WTC11 (cell line): ENCODE data around the gene HIF3A. TPM values are rescaled to one million over a fixed set of nuclear protein-coding genes. Genes with fewer than 3 reads are reported as not detected.

Experiments
- ATAC-seq: fragments of 200-7000 bp; cut with Tn5 transposase; 2 replicates; pipeline ENCODE4 v1.10.0; 2021; ENCODE audit warnings: mild to moderate bottlenecking, moderate library complexity
- CTCF ChIA-PET: fragments of 300-600 bp; sonication (Branson Sonifier 250); formaldehyde crosslinking; loops from one replicate; lab custom pipeline; 2021; ENCODE audit warnings: antibody characterized with exemption; lab: Charles Lee
- POLR2A ChIA-PET: fragments of 350-600 bp; sonication (Branson Sonifier 250); formaldehyde crosslinking; loops from one replicate; lab custom pipeline; 2021; ENCODE audit warnings: antibody characterized with exemption; lab: Charles Lee
- DNase-seq: peaks from one replicate; pipeline ENCODE4 v3.0.0; 2021; ENCODE audit warnings: low spot score
- H3K27ac Mint-ChIP-seq: 2 replicates; pipeline ENCODE4 v1.8.0; 2021; ENCODE audit warnings: mixed read lengths
- H3K27me3 Mint-ChIP-seq: 2 replicates; pipeline ENCODE4 v1.8.0; 2021; ENCODE audit warnings: low read depth, mild to moderate bottlenecking, moderate library complexity, mixed read lengths
- H3K36me3 Mint-ChIP-seq: 2 replicates; pipeline ENCODE4 v1.8.0; 2021; ENCODE audit warnings: mixed read lengths
- H3K4me1 Mint-ChIP-seq: 2 replicates; pipeline ENCODE4 v1.8.0; 2022; ENCODE audit warnings: mixed read lengths
- H3K4me3 Mint-ChIP-seq: 2 replicates; pipeline ENCODE4 v1.8.0; 2021; ENCODE audit warnings: mild to moderate bottlenecking, moderate library complexity, mixed read lengths
- H3K9me3 Mint-ChIP-seq: 2 replicates; pipeline ENCODE4 v1.8.0; 2021; ENCODE audit warnings: mixed read lengths
- AR ChIP-seq: fragments of 250-450 bp; sonication (Bioruptor Pico); IDR thresholded peaks from 2 replicates; pipeline ENCODE4 v1.9.0; 2021; ENCODE audit warnings: mild to moderate bottlenecking
- FOXP1 ChIP-seq: sonication (generic); formaldehyde crosslinking; IDR thresholded peaks from 2 replicates; pipeline ENCODE4 v1.8.0; 2022; ENCODE audit warnings: missing genetic modification reagents, mild to moderate bottlenecking, moderate library complexity, borderline replicate concordance
- MLX ChIP-seq: sonication (generic); formaldehyde crosslinking; IDR thresholded peaks from 2 replicates; pipeline ENCODE4 v1.8.1; 2023; ENCODE audit warnings: mild to moderate bottlenecking, missing genetic modification reagents, moderate library complexity
- MYBL2 ChIP-seq: sonication (generic); formaldehyde crosslinking; IDR thresholded peaks from 2 replicates; pipeline ENCODE4 v1.8.1; 2023; ENCODE audit warnings: mild to moderate bottlenecking, moderate library complexity, missing genetic modification reagents
- NFATC4 ChIP-seq: fragments of 250-450 bp; sonication (Bioruptor Pico); IDR thresholded peaks from 2 replicates; pipeline ENCODE4 v1.9.0; 2021; ENCODE audit warnings: mild to moderate bottlenecking
- TEAD4 ChIP-seq: sonication (generic); formaldehyde crosslinking; IDR thresholded peaks from 2 replicates; pipeline ENCODE4 v1.8.0; 2022; ENCODE audit warnings: mild to moderate bottlenecking, missing genetic modification reagents
- ZNF317 ChIP-seq: sonication (generic); formaldehyde crosslinking; IDR thresholded peaks from 2 replicates; pipeline ENCODE4 v1.8.1; 2023; ENCODE audit warnings: low read depth, mild to moderate bottlenecking, moderate library complexity, missing genetic modification reagents, borderline replicate concordance
- total RNA-seq: library from RNA; stranded (reverse); gene quantifications from 3 replicates; pipeline ENCODE4 v1.2.3, GENCODE V29; 2021
- TF ChIP-seq, protein P1 (sequence below): sonication (generic); formaldehyde crosslinking; conservative IDR thresholded peaks from 2 replicates; pipeline ENCODE4 v1.8.1; 2022; ENCODE audit warnings: mild to moderate bottlenecking, missing genetic modification reagents
- TF ChIP-seq, protein P2 (sequence below): sonication (generic); formaldehyde crosslinking; IDR thresholded peaks from 2 replicates; pipeline ENCODE4 v1.8.1; 2022; ENCODE audit warnings: low read depth, mild to moderate bottlenecking, moderate library complexity, missing genetic modification reagents, borderline replicate concordance
- TF ChIP-seq, protein P3 (sequence below): sonication (generic); formaldehyde crosslinking; IDR thresholded peaks from 2 replicates; pipeline ENCODE4 v1.8.1; 2022; ENCODE audit warnings: low read depth, missing genetic modification reagents, borderline replicate concordance

The HIF3A gene
- total RNA-seq, 1 experiment from 2014 or later, result 31.8 TPM

- POLR2A ChIA-PET, result no interaction called here
- TF ChIP-seq TEAD4 (CRISPR knock-in tag) (no peak), FOXP1 (CRISPR knock-in tag) (no peak), AR (no peak), MYBL2 (no peak)
- TF ChIP-seq, protein P1, sequence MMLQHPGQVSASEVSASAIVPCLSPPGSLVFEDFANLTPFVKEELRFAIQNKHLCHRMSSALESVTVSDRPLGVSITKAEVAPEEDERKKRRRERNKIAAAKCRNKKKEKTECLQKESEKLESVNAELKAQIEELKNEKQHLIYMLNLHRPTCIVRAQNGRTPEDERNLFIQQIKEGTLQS (CRISPR knock-in tag), result no peak
- ATAC-seq (no peak), DNase-seq (no peak)
- no peaks in the 10 kb centered on the region for H3K9me3 Mint-ChIP-seq
- H3K36me3 Mint-ChIP-seq, result peaks cover 38% of the 10 kb centered on the region
- H3K4me1 Mint-ChIP-seq, result peaks cover 15% of the 10 kb centered on the region
- CTCF ChIA-PET, result interaction anchor here (0.9 to 2.0 kb wide), 3 partner anchors 8 to 17 kb away, joined by 3 to 9 read pairs (median 4); partner anchors contain the start of gene PPP5C
- H3K4me3 Mint-ChIP-seq, result no peak overlapping the region
- H3K27me3 Mint-ChIP-seq, result no peaks in the 10 kb centered on the region
- no peak overlapping the region for H3K27ac Mint-ChIP-seq
Measured at GRCh38 chr19:46355234-46356148, 58.6 kb downstream of the HIF3A start.

DNA sequence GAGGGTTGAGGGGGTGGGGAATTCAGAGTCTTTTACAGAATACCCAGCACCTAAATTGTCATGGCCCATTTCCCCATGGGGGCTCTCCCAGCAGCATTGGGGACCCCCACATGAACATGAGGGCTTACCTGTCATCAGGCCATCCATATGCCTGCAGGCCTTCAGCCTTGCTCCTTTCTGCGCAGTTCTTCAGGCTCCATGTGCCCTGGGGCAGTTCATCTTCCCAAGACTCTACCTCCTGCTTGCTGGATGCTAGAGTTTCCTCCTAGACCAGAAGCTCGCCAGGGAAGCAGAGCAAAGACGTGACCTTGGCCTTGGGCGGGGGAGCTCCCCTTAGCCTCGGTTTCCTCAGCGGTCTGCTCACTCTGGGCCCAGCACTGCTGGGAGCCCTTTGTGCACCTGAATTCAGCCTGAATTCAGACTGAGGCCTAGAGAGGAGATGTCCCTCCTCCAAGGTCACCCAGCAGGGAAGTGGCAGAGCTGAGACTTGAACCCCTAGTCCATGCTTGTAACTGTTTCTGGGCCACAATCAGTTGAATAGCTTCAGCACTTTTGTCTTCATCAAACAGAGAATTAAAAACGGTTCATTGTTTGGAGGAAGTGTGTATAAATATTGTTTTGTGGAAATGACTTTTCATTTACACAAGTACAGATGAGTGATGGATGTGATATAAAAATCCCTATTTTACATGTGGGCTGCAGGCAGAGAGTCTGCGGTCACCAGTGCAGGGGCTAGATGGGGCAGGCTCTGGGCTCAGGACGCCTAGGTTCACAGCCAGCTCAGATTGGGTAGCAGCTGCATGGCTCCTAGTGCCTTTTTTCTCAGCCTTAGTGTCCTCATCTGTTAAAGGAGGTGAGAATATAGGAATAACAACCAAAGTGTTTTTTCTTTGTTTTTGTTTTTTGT, 59.6 kb downstream of the HIF3A start:
- Mint-ChIP-seq H3K27ac (no peak overlapping the region), H3K4me3 (no peak overlapping the region), H3K4me1 (peaks cover 6% of the 10 kb centered on the region), H3K9me3 (no peaks in the 10 kb centered on the region), H3K27me3 (no peaks in the 10 kb centered on the region), H3K36me3 (peaks cover 42% of the 10 kb centered on the region)
- CTCF ChIA-PET, result interaction anchor here (0.9 to 1.6 kb wide), 2 partner anchors 9 to 16 kb away, joined by 3 to 4 read pairs; partner anchors contain the start of gene PPP5C
- TF ChIP-seq NFATC4 (CRISPR knock-in tag) (no peak), MLX (CRISPR knock-in tag) (no peak), ZNF317 (CRISPR knock-in tag) (no peak)
- TF ChIP-seq, protein P2, sequence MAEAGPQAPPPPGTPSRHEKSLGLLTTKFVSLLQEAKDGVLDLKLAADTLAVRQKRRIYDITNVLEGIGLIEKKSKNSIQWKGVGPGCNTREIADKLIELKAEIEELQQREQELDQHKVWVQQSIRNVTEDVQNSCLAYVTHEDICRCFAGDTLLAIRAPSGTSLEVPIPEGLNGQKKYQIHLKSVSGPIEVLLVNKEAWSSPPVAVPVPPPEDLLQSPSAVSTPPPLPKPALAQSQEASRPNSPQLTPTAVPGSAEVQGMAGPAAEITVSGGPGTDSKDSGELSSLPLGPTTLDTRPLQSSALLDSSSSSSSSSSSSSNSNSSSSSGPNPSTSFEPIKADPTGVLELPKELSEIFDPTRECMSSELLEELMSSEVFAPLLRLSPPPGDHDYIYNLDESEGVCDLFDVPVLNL (CRISPR knock-in tag), result no peak
- TF ChIP-seq, protein P3, sequence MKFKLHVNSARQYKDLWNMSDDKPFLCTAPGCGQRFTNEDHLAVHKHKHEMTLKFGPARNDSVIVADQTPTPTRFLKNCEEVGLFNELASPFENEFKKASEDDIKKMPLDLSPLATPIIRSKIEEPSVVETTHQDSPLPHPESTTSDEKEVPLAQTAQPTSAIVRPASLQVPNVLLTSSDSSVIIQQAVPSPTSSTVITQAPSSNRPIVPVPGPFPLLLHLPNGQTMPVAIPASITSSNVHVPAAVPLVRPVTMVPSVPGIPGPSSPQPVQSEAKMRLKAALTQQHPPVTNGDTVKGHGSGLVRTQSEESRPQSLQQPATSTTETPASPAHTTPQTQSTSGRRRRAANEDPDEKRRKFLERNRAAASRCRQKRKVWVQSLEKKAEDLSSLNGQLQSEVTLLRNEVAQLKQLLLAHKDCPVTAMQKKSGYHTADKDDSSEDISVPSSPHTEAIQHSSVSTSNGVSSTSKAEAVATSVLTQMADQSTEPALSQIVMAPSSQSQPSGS (CRISPR knock-in tag), result no peak
- DNase-seq (no peak), ATAC-seq (no peak)
- POLR2A ChIA-PET, result no interaction called here
